ENCODE results near the gene SLC22A16. TPM values are rescaled to one million over a fixed set of nuclear protein-coding genes. Genes with fewer than 3 reads are reported as not detected.

Gene SLC22A16
- total and polyA plus RNA-seq, 2 donors (not counting 3 experiments of a cell fraction or from before 2014, with no cell fraction given), result not detected

DNA sequence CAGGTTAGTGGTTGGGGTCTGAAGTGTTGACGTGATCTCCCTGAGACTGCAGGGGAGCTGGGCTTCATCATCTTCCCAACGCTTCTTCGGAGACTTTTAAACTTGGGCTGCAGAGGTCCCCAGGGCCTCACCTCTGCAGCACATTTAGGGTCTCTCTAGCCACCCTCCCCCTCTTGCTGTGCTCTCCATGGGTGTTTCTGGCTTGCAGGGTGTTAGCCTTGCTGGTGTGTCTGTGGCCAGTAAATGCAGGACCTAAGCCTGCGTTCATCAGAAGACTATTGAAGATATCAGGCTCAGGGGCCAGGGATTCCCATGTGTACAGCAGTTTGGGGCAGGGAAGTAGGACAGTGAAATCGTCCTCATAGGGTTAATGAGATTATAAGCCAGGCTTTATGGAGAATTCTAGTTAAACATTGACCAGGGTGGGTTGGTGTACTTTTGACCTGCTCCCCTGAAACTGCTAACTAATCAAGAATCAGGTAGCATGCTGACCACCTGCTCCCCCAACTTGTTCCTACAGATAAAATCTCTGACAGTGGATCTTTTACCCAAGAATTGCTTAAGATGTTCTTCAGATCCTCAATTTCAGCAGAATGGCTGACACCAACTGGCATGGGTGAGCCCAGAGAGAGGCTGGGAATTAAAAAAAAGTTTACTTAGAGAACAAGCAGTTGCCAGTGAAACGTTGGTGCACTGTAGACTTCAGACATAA is 57.2 kb downstream of the SLC22A16 start:
- POLR2A ChIA-PET, result no interaction called here
- H3K9me3 ChIP-seq (replicated peaks; ENCODE audit: control insufficient read depth, insufficient read depth, low read length), result no peaks in the 10 kb centered on the region
- H3K79me2 ChIP-seq (ENCODE audit: control insufficient read depth, insufficient read depth, low read length), result no peaks in the 10 kb centered on the region
- H3K36me3 ChIP-seq (ENCODE audit: control insufficient read depth in 2 of 2, extremely low read depth in 1 of 2, insufficient read depth in 2 of 2, low read length in 2 of 2), result no peaks in the 10 kb centered on the region
- no peak for FAIRE-seq
- CTCF ChIA-PET, result no interaction called here
- no peaks in the 10 kb centered on the region for H3K4me1 ChIP-seq (ENCODE audit: control insufficient read depth, extremely low read depth, insufficient read depth, low read length)
- H3K27ac ChIP-seq (ENCODE audit: insufficient read depth, low read depth, low read length), result no peak overlapping the region
- no TSS peak for BruUV-seq (replicated peaks)
- H4K20me1 ChIP-seq (replicated peaks; ENCODE audit: control insufficient read depth, extremely low read depth, insufficient read depth, low read length), result no peaks in the 10 kb centered on the region
- peaks cover 3 to 7% of the 10 kb centered on the region in 2 experiments for H3K27me3 ChIP-seq (ENCODE audit: control insufficient read depth in 2 of 2, insufficient read depth in 2 of 2, low read length in 2 of 2)
- no peak overlapping the region for H3K4me3 ChIP-seq (replicated peaks in 1 of 3; ENCODE audit: insufficient read depth in 1 of 3, low read depth in 1 of 3, low read length in 3 of 3)
- no peak overlapping the region for H3K4me2 ChIP-seq (ENCODE audit: insufficient read depth, low read length)
- no peak overlapping the region for H3K9ac ChIP-seq (replicated peaks; ENCODE audit: extremely low read depth, insufficient read depth, low read length)
- intact Hi-C loops (cut with micrococcal nuclease) (no loop called here), dilution Hi-C loops (cut with MboI; ENCODE audit: extremely low pct_ligation_motif_present, low sequenced_read_pairs) (no loop called here)
- no peak for DNase-seq (ENCODE audit: low read depth, low spot score)
- TF ChIP-seq GATA2 (IDR thresholded peaks at IDR 0.05; ENCODE audit: insufficient read depth, insufficient read length, low read depth, low read length) (no peak), POLR2A (IDR thresholded peaks at IDR 0.05; ENCODE audit: low read depth, low read length) (no peak), MYC (IDR thresholded peaks at IDR 0.05; ENCODE audit: low read depth, low read length) (no peak), CTCF (IDR thresholded peaks at IDR 0.05; ENCODE audit: extremely low read depth in 1 of 2, insufficient read depth in 1 of 2, low read depth in 1 of 2, low read length in 2 of 2) (no peak), FOS (IDR thresholded peaks at IDR 0.05; ENCODE audit: borderline replicate concordance, insufficient read depth, low read length) (no peak), EZH2 (IDR thresholded peaks at IDR 0.05; ENCODE audit: borderline replicate concordance, low read depth, low read length, severe bottlenecking) (no peak), JUN (IDR thresholded peaks at IDR 0.05; ENCODE audit: borderline replicate concordance, insufficient read depth, insufficient read length, low read depth) (no peak), MAX (IDR thresholded peaks at IDR 0.05; ENCODE audit: insufficient read depth, insufficient read length) (no peak), POLR2AphosphoS5 (IDR thresholded peaks at IDR 0.05; ENCODE audit: insufficient read depth, low read depth, low read length) (no peak)
- no peaks in the 10 kb centered on the region for H3K9me1 ChIP-seq (replicated peaks; ENCODE audit: control insufficient read depth, extremely low read depth, insufficient read depth, low read length)
- no peak overlapping the region for H2AFZ ChIP-seq (ENCODE audit: low read depth, low read length)
